ENCODE measurements around the gene APOL2. TPM values are rescaled to one million over a fixed set of nuclear protein-coding genes. Genes with fewer than 3 reads are reported as not detected.
"Not testable (repeated sequence)": the region's sequence is repeated elsewhere in the genome, so short reads cannot be mapped to it uniquely, and the experiment has no call there.

Gene APOL2
- total and polyA plus RNA-seq, 2 experiments from 2014 or later = 8.7 to 14.7 TPM

- H3K4me3 ChIP-seq = no peak overlapping the region
- no peak overlapping the region for H3K27ac ChIP-seq
- H3K9me3 ChIP-seq (ENCODE audit: low read depth) = no peaks in the 10 kb centered on the region
- H3K4me1 ChIP-seq (ENCODE audit: low read depth) = peaks cover 6% of the 10 kb centered on the region
- H3K36me3 ChIP-seq = no peaks in the 10 kb centered on the region
- no peaks in the 10 kb centered on the region for H3K27me3 ChIP-seq
- TF ChIP-seq CTCF (IDR thresholded peaks at IDR 0.05; ENCODE audit: low read depth, low read length) = no peak
- peak in 1 of 2 donors; percentile 32 for DNase-seq (ENCODE audit: low read depth in 1 of 2, low spot score in 1 of 2)
These were observed 46.8 kb downstream of the APOL2 start for GRCh38 chr22:36192542-36192941.

- Histone ChIP-seq H3K4me3 (no peak overlapping the region), H3K36me3 (no peaks in the 10 kb centered on the region), H3K27me3 (no peaks in the 10 kb centered on the region), H3K27ac (no peak overlapping the region), H3K9me3 (ENCODE audit: low read depth) (no peaks in the 10 kb centered on the region), H3K4me1 (ENCODE audit: low read depth) (no peaks in the 10 kb centered on the region)
- DNase-seq (ENCODE audit: low read depth in 1 of 2, low spot score in 1 of 2) = peak in 1 of 2 donors; percentile 28
- no peak for TF ChIP-seq CTCF (IDR thresholded peaks at IDR 0.05; ENCODE audit: low read depth, low read length)
These were observed 48.1 kb downstream of the APOL2 start for GRCh38 chr22:36191106-36191836.

GRCh38 chr22:36187862-36188261, 51.5 kb downstream of the APOL2 start:
- H3K4me1 ChIP-seq (ENCODE audit: low read depth); H3K36me3 ChIP-seq; H3K9me3 ChIP-seq (ENCODE audit: low read depth); H3K4me3 ChIP-seq; DNase-seq (ENCODE audit: low read depth in 1 of 2, low spot score in 1 of 2); H3K27me3 ChIP-seq; H3K27ac ChIP-seq: not testable (repeated sequence)

- no peak for TF ChIP-seq CTCF (IDR thresholded peaks at IDR 0.05; ENCODE audit: low read depth, low read length)
These were observed 53.3 kb downstream of the APOL2 start for GRCh38 chr22:36185828-36186624.

GRCh38 chr22:36184433-36185025, 54.8 kb downstream of the APOL2 start:
- no peak overlapping the region for H3K27ac ChIP-seq
- H3K4me3 ChIP-seq = no peak overlapping the region
- no peak for TF ChIP-seq CTCF (IDR thresholded peaks at IDR 0.05; ENCODE audit: low read depth, low read length)
- no peaks in the 10 kb centered on the region for H3K4me1 ChIP-seq (ENCODE audit: low read depth)
- no peaks in the 10 kb centered on the region for H3K36me3 ChIP-seq
- no peaks in the 10 kb centered on the region for H3K27me3 ChIP-seq
- DNase-seq (ENCODE audit: low read depth in 1 of 2, low spot score in 1 of 2) = peak in 1 of 2 donors; percentile 63
- no peaks in the 10 kb centered on the region for H3K9me3 ChIP-seq (ENCODE audit: low read depth)

More at GRCh38 chr22:36185828-36186624, 53.3 kb downstream of the APOL2 start:
- no peaks in the 10 kb centered on the region for H3K36me3 ChIP-seq
- DNase-seq (ENCODE audit: low read depth in 1 of 2, low spot score in 1 of 2) = no peak
- H3K4me3 ChIP-seq = no peak overlapping the region
- no peaks in the 10 kb centered on the region for H3K27me3 ChIP-seq
- H3K27ac ChIP-seq = no peak overlapping the region
- no peaks in the 10 kb centered on the region for H3K9me3 ChIP-seq (ENCODE audit: low read depth)
- H3K4me1 ChIP-seq (ENCODE audit: low read depth) = no peaks in the 10 kb centered on the region

Measured in cardiac muscle cell (in vitro differentiated cells and primary cell).